HT1080 (cell line): ENCODE results near the gene CHN2. TPM values are rescaled to one million over a fixed set of nuclear protein-coding genes. Genes with fewer than 3 reads are reported as not detected.

Source experiments
- DNase-seq: peaks from one replicate; pipeline ENCODE4 v3.0.0-alpha.2; 2015; ENCODE audit warnings: low read depth
- total RNA-seq: library from RNA; depleted of rRNA; stranded (reverse); fragments of >200 nt; shearing (Covaris generic); gene quantifications from 2 replicates; pipeline ENCODE4 v1.2.3, GENCODE V29; 2014

The CHN2 gene
- total RNA-seq, 1 experiment from 2014 or later = not detected

GRCh38 chr7:29422829-29423228 is 228.3 kb downstream of the CHN2 start:
- DNase-seq = no peak

- no peak for DNase-seq
These were observed 229.9 kb downstream of the CHN2 start for GRCh38 chr7:29424295-29424983.

- peak; percentile 6 for DNase-seq
These were observed 230.4 kb downstream of the CHN2 start for GRCh38 chr7:29424984-29425309.

- no peak for DNase-seq
These were observed 232.0 kb downstream of the CHN2 start for GRCh38 chr7:29426587-29426986.

GRCh38 chr7:29429401-29429800 is 234.8 kb downstream of the CHN2 start:
- DNase-seq = no peak

GRCh38 chr7:29430279-29430949 is 235.8 kb downstream of the CHN2 start:
- no peak for DNase-seq

- no peak for DNase-seq
These were observed 237.1 kb downstream of the CHN2 start for GRCh38 chr7:29431686-29432085.

- no peak for DNase-seq
These were observed 238.1 kb downstream of the CHN2 start for GRCh38 chr7:29432721-29433120.

- DNase-seq = no peak
These were observed 239.8 kb downstream of the CHN2 start for GRCh38 chr7:29434380-29434768.

- DNase-seq = no peak
These were observed 240.6 kb downstream of the CHN2 start for GRCh38 chr7:29435167-29435566.

GRCh38 chr7:29435902-29436301 is 241.3 kb downstream of the CHN2 start:
- no peak for DNase-seq

GRCh38 chr7:29442146-29442545 is 247.6 kb downstream of the CHN2 start:
- peak; percentile 69 for DNase-seq

- DNase-seq = no peak
These were observed 249.0 kb downstream of the CHN2 start for GRCh38 chr7:29443552-29443951.

GRCh38 chr7:29444267-29444666 is 249.7 kb downstream of the CHN2 start:
- no peak for DNase-seq

- DNase-seq = no peak
These were observed 251.2 kb downstream of the CHN2 start for GRCh38 chr7:29445736-29446135.

GRCh38 chr7:29447828-29448227 is 253.3 kb downstream of the CHN2 start:
- DNase-seq = no peak

GRCh38 chr7:29449569-29450260 is 255.1 kb downstream of the CHN2 start:
- DNase-seq = no peak

- no peak for DNase-seq
These were observed 258.4 kb downstream of the CHN2 start for GRCh38 chr7:29453021-29453420.

GRCh38 chr7:29454464-29454863 is 259.9 kb downstream of the CHN2 start:
- no peak for DNase-seq

- DNase-seq = no peak
These were observed 260.4 kb downstream of the CHN2 start for GRCh38 chr7:29454899-29455451.

GRCh38 chr7:29457141-29457561 is 262.6 kb downstream of the CHN2 start:
- no peak for DNase-seq

- no peak for DNase-seq
These were observed 263.0 kb downstream of the CHN2 start for GRCh38 chr7:29457565-29458011.
